Measurements from ENCODE around the gene SYNE3. TPM values are rescaled to one million over a fixed set of nuclear protein-coding genes. Genes with fewer than 3 reads are reported as not detected.

SYNE3 gene
- total RNA-seq, 1 donor from 2014 or later = 105 TPM

- TF ChIP-seq CTCF (IDR thresholded peaks at IDR 0.05) = no peak
- no peak for DNase-seq (ENCODE audit: extremely low spot score, unreplicated experiment)
- Mint-ChIP-seq H3K9me3 (ENCODE audit: unreplicated experiment) (peaks cover 6% of the 10 kb centered on the region), H3K27ac (ENCODE audit: unreplicated experiment) (peak overlapping the region; percentile 92), H3K4me3 (ENCODE audit: unreplicated experiment) (no peak overlapping the region), H3K27me3 (ENCODE audit: unreplicated experiment) (no peaks in the 10 kb centered on the region), H3K4me1 (ENCODE audit: unreplicated experiment) (peaks cover 89% of the 10 kb centered on the region), H3K36me3 (ENCODE audit: unreplicated experiment) (peaks cover 39% of the 10 kb centered on the region)
Observed at GRCh38 chr14:95489214-95490137, 27.0 kb downstream of the SYNE3 start.

GRCh38 chr14:95488376-95489213 is 27.9 kb downstream of the SYNE3 start:
- peaks cover 35% of the 10 kb centered on the region for H3K36me3 Mint-ChIP-seq (ENCODE audit: unreplicated experiment)
- H3K4me3 Mint-ChIP-seq (ENCODE audit: unreplicated experiment) = no peak overlapping the region
- H3K27me3 Mint-ChIP-seq (ENCODE audit: unreplicated experiment) = no peaks in the 10 kb centered on the region
- no peak for TF ChIP-seq CTCF (IDR thresholded peaks at IDR 0.05)
- peak overlapping the region; percentile 92 for H3K27ac Mint-ChIP-seq (ENCODE audit: unreplicated experiment)
- no peak for DNase-seq (ENCODE audit: extremely low spot score, unreplicated experiment)
- peaks cover 6% of the 10 kb centered on the region for H3K9me3 Mint-ChIP-seq (ENCODE audit: unreplicated experiment)
- peaks cover 89% of the 10 kb centered on the region for H3K4me1 Mint-ChIP-seq (ENCODE audit: unreplicated experiment)

- H3K36me3 Mint-ChIP-seq (ENCODE audit: unreplicated experiment) = peaks cover 35% of the 10 kb centered on the region
- no peak for TF ChIP-seq CTCF (IDR thresholded peaks at IDR 0.05)
- no peaks in the 10 kb centered on the region for H3K27me3 Mint-ChIP-seq (ENCODE audit: unreplicated experiment)
- H3K27ac Mint-ChIP-seq (ENCODE audit: unreplicated experiment) = peak overlapping the region; percentile 39
- no peak for DNase-seq (ENCODE audit: extremely low spot score, unreplicated experiment)
- H3K4me1 Mint-ChIP-seq (ENCODE audit: unreplicated experiment) = peaks cover 90% of the 10 kb centered on the region
- peaks cover 6% of the 10 kb centered on the region for H3K9me3 Mint-ChIP-seq (ENCODE audit: unreplicated experiment)
- no peak overlapping the region for H3K4me3 Mint-ChIP-seq (ENCODE audit: unreplicated experiment)
Observed at GRCh38 chr14:95487669-95488084, 28.8 kb downstream of the SYNE3 start.

GRCh38 chr14:95486875-95487668 is 29.4 kb downstream of the SYNE3 start:
- no peak for TF ChIP-seq CTCF (IDR thresholded peaks at IDR 0.05)
- Mint-ChIP-seq H3K36me3 (ENCODE audit: unreplicated experiment) (peaks cover 29% of the 10 kb centered on the region), H3K4me3 (ENCODE audit: unreplicated experiment) (no peak overlapping the region), H3K4me1 (ENCODE audit: unreplicated experiment) (peaks cover 93% of the 10 kb centered on the region), H3K9me3 (ENCODE audit: unreplicated experiment) (peaks cover 6% of the 10 kb centered on the region), H3K27me3 (ENCODE audit: unreplicated experiment) (no peaks in the 10 kb centered on the region), H3K27ac (ENCODE audit: unreplicated experiment) (peak overlapping the region; percentile 39)
- no peak for DNase-seq (ENCODE audit: extremely low spot score, unreplicated experiment)

Measured in osteocyte (in vitro differentiated cells).